H1 (cell line): ENCODE results near the gene PPP2R5B. TPM values are rescaled to one million over a fixed set of nuclear protein-coding genes. Genes with fewer than 3 reads are reported as not detected.

Source experiments
- CTCF ChIA-PET: fragments of 300-600 bp; sonication (Branson Sonifier 250); formaldehyde crosslinking; loops from one replicate; lab custom pipeline; 2021; ENCODE audit not compliant: partially characterized antibody; lab: Charles Lee
- POLR2A ChIA-PET: fragments of 300-600 bp; sonication (Branson Sonifier 250); formaldehyde crosslinking; loops from one replicate; lab custom pipeline; 2021; ENCODE audit warnings: inconsistent platforms; ENCODE audit not compliant: partially characterized antibody; lab: Charles Lee
- DNase-seq, 2 experiments: peaks; one replicate each; pipeline versions ENCODE4 v3.0.0 to v3.0.0-alpha.2; 2010 to 2022; ENCODE audit warnings: low spot score in 2 of 2, low read depth in 1 of 2, mixed read lengths in 1 of 2
- FAIRE-seq: peaks from 2 replicates; lab custom pipeline; 2011; peaks lifted over from hg19 to GRCh38; lab: Jason Lieb, UNC
- H2AFZ ChIP-seq: 2 replicates; pipeline ENCODE4 v1.8.1; 2012; ENCODE audit warnings: low read length, inconsistent platforms
- H2AK5ac ChIP-seq: 2 replicates; pipeline ENCODE4 v1.6.1; 2013; ENCODE audit warnings: low read depth, low read length
- H2BK120ac ChIP-seq: replicated peaks from 2 replicates; pipeline ENCODE3; 2013; ENCODE audit warnings: low read depth, low read length, inconsistent platforms
- H2BK12ac ChIP-seq: 2 replicates; pipeline ENCODE4 v1.6.1; 2013; ENCODE audit warnings: low read depth, low read length
- H2BK15ac ChIP-seq: 2 replicates; pipeline ENCODE4 v1.6.1; 2013; ENCODE audit warnings: low read length
- H2BK20ac ChIP-seq: 2 replicates; pipeline ENCODE4 v1.6.1; 2013; ENCODE audit warnings: low read length
- H2BK5ac ChIP-seq: 2 replicates; pipeline ENCODE4 v1.6.1; 2013; ENCODE audit warnings: low read depth, low read length
- H3K14ac ChIP-seq: 2 replicates; pipeline ENCODE4 v1.6.1; 2013; ENCODE audit warnings: inconsistent platforms; ENCODE audit not compliant: insufficient read length
- H3K18ac ChIP-seq: 2 replicates; pipeline ENCODE4 v1.6.1; 2013; ENCODE audit warnings: low read length; ENCODE audit errors: extremely low read depth
- H3K23ac ChIP-seq: 2 replicates; pipeline ENCODE4 v1.6.1; 2013; ENCODE audit warnings: inconsistent platforms; ENCODE audit not compliant: insufficient read length
- H3K23me2 ChIP-seq: 2 replicates; pipeline ENCODE4 v1.6.1; 2013; ENCODE audit warnings: low read depth, low read length
- H3K27ac ChIP-seq: 2 replicates; pipeline ENCODE4 v1.6.1; 2011; ENCODE audit warnings: low read depth, low read length, inconsistent platforms
- H3K27me3 ChIP-seq, 4 experiments: replicated peaks in 1 of 4; 1 replicate in 1 of 4; 2 replicates in 3 of 4; pipeline versions ENCODE4 v1.6.1 to v1.8.1; 2011 to 2013; ENCODE audit warnings: low read length in 3 of 4, mild to moderate bottlenecking in 3 of 4, inconsistent platforms in 2 of 4, mixed read lengths in 2 of 4, moderate library complexity in 1 of 4; ENCODE audit not compliant: control insufficient read depth in 3 of 4, insufficient read depth in 3 of 4; ENCODE audit errors: extremely low read depth in 1 of 4
- H3K36me3 ChIP-seq, 4 experiments: 2 replicates each; pipeline versions ENCODE4 v1.6.1 to v1.8.1; 2011 to 2013; ENCODE audit warnings: mild to moderate bottlenecking in 4 of 4, low read length in 3 of 4, moderate library complexity in 2 of 4, control low read depth in 1 of 4, inconsistent platforms in 1 of 4; ENCODE audit not compliant: insufficient read depth in 4 of 4, control insufficient read depth in 2 of 4
- H3K4ac ChIP-seq: replicated peaks from 2 replicates; pipeline ENCODE3; 2013; ENCODE audit warnings: low read length, low read depth, mixed read lengths, inconsistent platforms; ENCODE audit not compliant: insufficient read length
- H3K4me1 ChIP-seq, 4 experiments: replicated peaks in 1 of 4; 1 replicate in 1 of 4; 2 replicates in 3 of 4; pipeline versions ENCODE4 v1.6.1 to v1.8.1; 2011 to 2013; ENCODE audit warnings: low read length in 3 of 4, inconsistent platforms in 2 of 4, mixed read lengths in 1 of 4; ENCODE audit not compliant: insufficient read depth in 4 of 4, control insufficient read depth in 3 of 4
- H3K4me2 ChIP-seq, 2 experiments: 2 replicates each; pipeline versions ENCODE4 v1.6.1 to v1.8.1; 2011 to 2013; ENCODE audit warnings: low read depth in 2 of 2, low read length in 2 of 2, control low read depth in 1 of 2, inconsistent platforms in 1 of 2, mild to moderate bottlenecking in 1 of 2; ENCODE audit not compliant: insufficient read depth in 1 of 2
- H3K4me3 ChIP-seq, 4 experiments: fragments of 200-600, 300-600 bp in 1 of 4; sonication (generic), shearing (Covaris generic), sonication (Bioruptor Twin) in 1 of 4; 2 replicates each; pipeline versions ENCODE4 v1.5.1 to v1.8.1; 2011 to 2016; ENCODE audit warnings: low read length in 4 of 4, low read depth in 3 of 4, control low read depth in 2 of 4, inconsistent platforms in 2 of 4, mild to moderate bottlenecking in 2 of 4, mixed read lengths in 1 of 4, moderate library complexity in 1 of 4; ENCODE audit not compliant: insufficient read depth in 2 of 4; ENCODE audit errors: extremely low read depth in 1 of 4
- H3K56ac ChIP-seq: replicated peaks from 2 replicates; pipeline ENCODE3; 2013; ENCODE audit warnings: low read depth, mild to moderate bottlenecking, mixed read lengths, low read length, inconsistent platforms; ENCODE audit not compliant: insufficient read length
- H3K79me1 ChIP-seq: 2 replicates; pipeline ENCODE4 v1.6.1; 2013; ENCODE audit warnings: low read depth, low read length, control low read depth
- H3K79me2 ChIP-seq, 2 experiments: 2 replicates each; pipeline versions ENCODE4 v1.6.1 to v1.8.1; 2012 to 2013; ENCODE audit warnings: low read length in 2 of 2, mild to moderate bottlenecking in 2 of 2, inconsistent platforms in 1 of 2; ENCODE audit not compliant: insufficient read depth in 2 of 2, control insufficient read depth in 1 of 2
- H3K9ac ChIP-seq, 4 experiments: replicated peaks in 1 of 4; 1 replicate in 1 of 4; 2 replicates in 3 of 4; pipeline versions ENCODE4 v1.6.1 to v1.8.1; 2011 to 2013; ENCODE audit warnings: low read depth in 3 of 4, low read length in 3 of 4, control low read depth in 2 of 4, mild to moderate bottlenecking in 2 of 4, moderate library complexity in 2 of 4, inconsistent platforms in 1 of 4; ENCODE audit errors: extremely low read depth in 1 of 4
- H3K9me3 ChIP-seq, 2 experiments: 2 replicates each; pipeline versions ENCODE4 v1.6.1 to v1.8.1; 2012 to 2013; ENCODE audit warnings: mild to moderate bottlenecking in 2 of 2, moderate library complexity in 2 of 2, control low read depth in 1 of 2, inconsistent platforms in 1 of 2, low read depth in 1 of 2, low read length in 1 of 2, mixed read lengths in 1 of 2; ENCODE audit not compliant: insufficient read depth in 2 of 2
- H4K20me1 ChIP-seq, 2 experiments: replicated peaks in 1 of 2; 2 replicates each; pipeline versions ENCODE3 to v1.8.1; 2011 to 2013; ENCODE audit warnings: inconsistent platforms in 2 of 2, low read length in 2 of 2, mild to moderate bottlenecking in 1 of 2; ENCODE audit not compliant: insufficient read depth in 2 of 2, control insufficient read depth in 1 of 2
- H4K5ac ChIP-seq: 2 replicates; pipeline ENCODE4 v1.6.1; 2013; ENCODE audit warnings: low read length, low read depth, mixed read lengths, inconsistent platforms; ENCODE audit not compliant: insufficient read length
- H4K8ac ChIP-seq: 2 replicates; pipeline ENCODE4 v1.8.0; 2013; ENCODE audit warnings: mild to moderate bottlenecking, moderate library complexity, low read length, inconsistent platforms; ENCODE audit not compliant: insufficient read depth; ENCODE audit errors: extremely low read depth
- H4K91ac ChIP-seq: replicated peaks from 2 replicates; pipeline ENCODE3; 2013; ENCODE audit warnings: low read length, mixed read lengths, inconsistent platforms; ENCODE audit not compliant: insufficient read length
- BACH1 ChIP-seq: IDR thresholded peaks from 2 replicates; pipeline ENCODE4 v1.6.1; 2012; ENCODE audit warnings: low read length, improper control_type of control experiment
- CHD1 ChIP-seq: IDR thresholded peaks from 2 replicates; pipeline ENCODE4 v1.6.1; 2012; ENCODE audit warnings: low read depth, low read length, improper control_type of control experiment
- CTBP2 ChIP-seq: IDR thresholded peaks from 2 replicates; pipeline ENCODE4 v1.7.0; 2011; ENCODE audit warnings: borderline replicate concordance, mild to moderate bottlenecking, moderate library complexity, mixed read lengths, low read length; ENCODE audit not compliant: insufficient read depth, insufficient read length
- EGR1 ChIP-seq: IDR thresholded peaks from 2 replicates; pipeline ENCODE4 v1.6.1; 2011; ENCODE audit warnings: low read depth, low read length, borderline replicate concordance
- JUN ChIP-seq: IDR thresholded peaks from 2 replicates; pipeline ENCODE4 v1.6.1; 2011; ENCODE audit warnings: low read depth, mild to moderate bottlenecking, improper control_type of control experiment, low read length
- SAP30 ChIP-seq: fragments of 300-600 bp; sonication (generic); IDR thresholded peaks from 2 replicates; pipeline ENCODE4 v1.7.1; 2012; ENCODE audit warnings: low read length, moderate library complexity, mild to moderate bottlenecking, inconsistent platforms; ENCODE audit not compliant: insufficient read depth, insufficient replicate concordance
- SIRT6 ChIP-seq: IDR thresholded peaks from one replicate; pipeline ENCODE4 v1.7.1; 2012; ENCODE audit warnings: low read length, inconsistent platforms
- SP2 ChIP-seq: IDR thresholded peaks from 2 replicates; pipeline ENCODE4 v1.6.1; 2012; ENCODE audit warnings: mild to moderate bottlenecking, low read length, inconsistent platforms
- SRF ChIP-seq: IDR thresholded peaks from 2 replicates; pipeline ENCODE4 v1.6.1; 2011; ENCODE audit warnings: mild to moderate bottlenecking, low read depth, low read length, moderate library complexity
- WGBS, 2 experiments: shearing (Covaris generic) in 1 of 2; methylation state at CpG; one replicate each; pipeline versions ENCODE4 v1.1.6 to v1.1.7; 2013 to 2015; ENCODE audit warnings: low lambda C conversion rate in 2 of 2, mixed read lengths in 2 of 2, inconsistent platforms in 1 of 2, low coverage in 1 of 2, missing lambda C conversion rate in 1 of 2; ENCODE audit not compliant: insufficient replicate concordance in 2 of 2, insufficient coverage in 1 of 2, insufficient read length in 1 of 2; ENCODE audit errors: extremely low coverage in 1 of 2, missing lambda C conversion rate in 1 of 2; 5-methylcytosine and 5-hydroxymethylcytosine counted together
- polyA plus RNA-seq, 7 experiments: library from polyadenylated mRNA; depleted of rRNA in 3 of 7; stranded (reverse) in 5 of 7; unstranded in 2 of 7; fragments of >200 nt in 5 of 7; fragments of 200-250 nt in 2 of 7; gene quantifications; 1 replicate in 5 of 7; 2 replicates in 1 of 7; 4 replicates in 1 of 7; pipeline versions ENCODE4 v1.2.1 to v1.2.3, GENCODE V29; 2011 to 2013; ENCODE audit warnings: missing spikeins in 2 of 7, mixed read lengths in 2 of 7
- total RNA-seq: library from RNA; stranded (reverse); fragmentation: NEBNext Ultra II Directional; extraction: Animal tissue kit (Norgen Biotek cat#: 25700); gene quantifications from 2 replicates; pipeline ENCODE4 v1.2.1, GENCODE V29; 2021
- TF ChIP-seq, protein P1 (sequence below), 3 experiments: IDR thresholded peaks; 1 replicate in 2 of 3; 2 replicates in 1 of 3; pipeline versions ENCODE4 v1.5.1 to v1.6.1; 2011; ENCODE audit warnings: low read length in 3 of 3, mild to moderate bottlenecking in 3 of 3, inconsistent platforms in 2 of 3, low read depth in 1 of 3, moderate library complexity in 1 of 3; ENCODE audit not compliant: insufficient read depth in 1 of 3; ENCODE audit errors: control extremely low read depth in 1 of 3

PPP2R5B gene
- total and polyA plus RNA-seq, 2 of the 8 experiments (the other 6 are each of a cell fraction or from before 2014, with no cell fraction given): 4.9 to 5.1 TPM

GRCh38 chr11:64887234-64887756 is 37.2 kb upstream of the PPP2R5B start:
- no peak overlapping the region for H3K27ac ChIP-seq
- H3K36me3 ChIP-seq: no peaks in the 10 kb centered on the region
- H3K79me1 ChIP-seq: no peaks in the 10 kb centered on the region
- H4K20me1 ChIP-seq: no peaks in the 10 kb centered on the region
- no peak overlapping the region for H2BK12ac ChIP-seq
- H3K23me2 ChIP-seq: no peaks in the 10 kb centered on the region; the same call in 1 of the 2 replicates
- H3K79me2 ChIP-seq: no peaks in the 10 kb centered on the region
- no peak overlapping the region for H4K5ac ChIP-seq
- H4K91ac ChIP-seq: no peak overlapping the region
- H3K27me3 ChIP-seq: no peaks in the 10 kb centered on the region; a peak in 1 of 7 replicates
- no peak overlapping the region for H3K18ac ChIP-seq
- no peak for TF ChIP-seq BACH1
- no peak for TF ChIP-seq EGR1
- TF ChIP-seq, protein P1, sequence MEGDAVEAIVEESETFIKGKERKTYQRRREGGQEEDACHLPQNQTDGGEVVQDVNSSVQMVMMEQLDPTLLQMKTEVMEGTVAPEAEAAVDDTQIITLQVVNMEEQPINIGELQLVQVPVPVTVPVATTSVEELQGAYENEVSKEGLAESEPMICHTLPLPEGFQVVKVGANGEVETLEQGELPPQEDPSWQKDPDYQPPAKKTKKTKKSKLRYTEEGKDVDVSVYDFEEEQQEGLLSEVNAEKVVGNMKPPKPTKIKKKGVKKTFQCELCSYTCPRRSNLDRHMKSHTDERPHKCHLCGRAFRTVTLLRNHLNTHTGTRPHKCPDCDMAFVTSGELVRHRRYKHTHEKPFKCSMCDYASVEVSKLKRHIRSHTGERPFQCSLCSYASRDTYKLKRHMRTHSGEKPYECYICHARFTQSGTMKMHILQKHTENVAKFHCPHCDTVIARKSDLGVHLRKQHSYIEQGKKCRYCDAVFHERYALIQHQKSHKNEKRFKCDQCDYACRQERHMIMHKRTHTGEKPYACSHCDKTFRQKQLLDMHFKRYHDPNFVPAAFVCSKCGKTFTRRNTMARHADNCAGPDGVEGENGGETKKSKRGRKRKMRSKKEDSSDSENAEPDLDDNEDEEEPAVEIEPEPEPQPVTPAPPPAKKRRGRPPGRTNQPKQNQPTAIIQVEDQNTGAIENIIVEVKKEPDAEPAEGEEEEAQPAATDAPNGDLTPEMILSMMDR (IDR thresholded peaks at IDR 0.05; ENCODE audit: control extremely low read depth in 1 of 3, insufficient read depth in 1 of 3, low read depth in 1 of 3, low read length in 3 of 3): no peak
- TF ChIP-seq CTBP2: no peak
- no peak for TF ChIP-seq CHD1
- TF ChIP-seq JUN: no peak
- no peak for TF ChIP-seq SIRT6
- TF ChIP-seq SAP30: no peak
- no peak for TF ChIP-seq SRF
- TF ChIP-seq SP2: no peak
- no peak overlapping the region for H3K14ac ChIP-seq
- 88% methylated on average over 8 of the region's 8 CpGs; no CpG with 5 or more reads in 1 of the 2 experiments for WGBS, 2 experiments
- H3K4ac ChIP-seq: no peak overlapping the region
- no peaks in the 10 kb centered on the region for H3K9me3 ChIP-seq
- H2BK20ac ChIP-seq: no peak overlapping the region
- H3K4me2 ChIP-seq: peak overlapping the region; percentile 40 to 66; a peak in 3 of 4 replicates
- H3K23ac ChIP-seq: no peak overlapping the region
- no peak overlapping the region; the same call in 1 of the 2 replicates for H2BK15ac ChIP-seq
- peak overlapping the region in 1 of 4 experiments; percentile 10; a peak in 2 of 8 replicates for H3K4me3 ChIP-seq
- no peak overlapping the region for H4K8ac ChIP-seq
- H2BK5ac ChIP-seq: peak overlapping the region; percentile 60; the same call in 1 of the 2 replicates
- H3K9ac ChIP-seq: no peak overlapping the region; a peak in 1 of 7 replicates
- H2AK5ac ChIP-seq: no peak overlapping the region
- 0 out of 2 replicates have a peak overlapping the region, but pooled peaks have one; percentile 54 for H2AFZ ChIP-seq
- ChIA-PET POLR2A (interaction anchor here (0.8 to 24.6 kb wide), 5 partner anchors 10 to 375 kb away, joined by 3 to 408 read pairs (median 3); partner anchors contain the start of genes EHD1, POLA2 and SAC3D1), CTCF (interaction anchor here (0.8 to 32.2 kb wide), 16 partner anchors 6 to 198 kb away, joined by 3 to 1058 read pairs (median 4); partner anchors contain the start of genes ARL2, BATF2, CDC42BPG and EHD1)
- no peak for FAIRE-seq
- DNase-seq: no peak
- no peak overlapping the region for H3K56ac ChIP-seq
- no peak overlapping the region for H2BK120ac ChIP-seq
- peaks cover 0 to 11% (median 8%) of the 10 kb centered on the region in 4 experiments; a peak in 6 of 7 replicates for H3K4me1 ChIP-seq
